CD14-positive monocyte (primary cell): ENCODE measurements around the gene CHRM4. TPM values are rescaled to one million over a fixed set of nuclear protein-coding genes. Genes with fewer than 3 reads are reported as not detected.

Experiments used
- DNase-seq, 3 donors: peaks; one replicate each; pipeline ENCODE4 v3.0.0-alpha.2; 2011 to 2022
- H2AFZ ChIP-seq: 2 replicates; pipeline ENCODE4 v1.6.0; 2012; ENCODE audit warnings: mild to moderate bottlenecking, low read depth, low read length, inconsistent platforms; ENCODE audit not compliant: insufficient read depth, poor library complexity, severe bottlenecking
- H3K27ac ChIP-seq, 2 donors: 1 replicate in 1 of 2; 2 replicates in 1 of 2; pipeline ENCODE4 v1.5.1; 2012 to 2013; ENCODE audit warnings: low read length in 2 of 2, control low read depth in 1 of 2, inconsistent platforms in 1 of 2, low read depth in 1 of 2, mild to moderate bottlenecking in 1 of 2
- H3K27me3 ChIP-seq, 2 donors: one replicate each; pipeline versions ENCODE4 v1.6.0 to v1.6.1; 2011 to 2013; ENCODE audit warnings: low read length in 2 of 2; ENCODE audit not compliant: control insufficient read depth in 2 of 2, insufficient read depth in 2 of 2
- H3K36me3 ChIP-seq, 2 donors: replicated peaks in 1 of 2; 1 replicate in 1 of 2; 2 replicates in 1 of 2; pipeline versions ENCODE4 v1.5.1 to v1.6.1; 2012 to 2013; ENCODE audit warnings: low read length in 2 of 2, control low read depth in 1 of 2, inconsistent platforms in 1 of 2, mild to moderate bottlenecking in 1 of 2; ENCODE audit not compliant: insufficient read depth in 2 of 2, control insufficient read depth in 1 of 2
- H3K4me1 ChIP-seq, 2 donors: 1 replicate in 1 of 2; 2 replicates in 1 of 2; pipeline versions ENCODE4 v1.5.1 to v1.6.1; 2012 to 2013; ENCODE audit warnings: low read length in 2 of 2, control low read depth in 1 of 2, inconsistent platforms in 1 of 2, mild to moderate bottlenecking in 1 of 2, moderate library complexity in 1 of 2; ENCODE audit not compliant: insufficient read depth in 2 of 2, control insufficient read depth in 1 of 2
- H3K4me2 ChIP-seq: replicated peaks from 2 replicates; pipeline ENCODE3; 2012; ENCODE audit warnings: low read length, moderate library complexity, mild to moderate bottlenecking; ENCODE audit not compliant: poor library complexity, severe bottlenecking; ENCODE audit errors: extremely low read depth
- H3K4me3 ChIP-seq, 3 experiments: fragments of 200-600 bp in 1 of 3; sonication (generic) in 1 of 3; replicated peaks in 1 of 3; 1 replicate in 2 of 3; 2 replicates in 1 of 3; pipeline ENCODE4 v1.5.1; 2011 to 2013; ENCODE audit warnings: low read length in 3 of 3, mild to moderate bottlenecking in 3 of 3, control low read depth in 2 of 3, low read depth in 2 of 3, inconsistent platforms in 1 of 3, moderate library complexity in 1 of 3
- H3K79me2 ChIP-seq: 2 replicates; pipeline ENCODE4 v1.6.0; 2012; ENCODE audit warnings: mild to moderate bottlenecking, control low read depth, inconsistent platforms, low read length, moderate library complexity; ENCODE audit not compliant: insufficient read depth
- H3K9ac ChIP-seq: 2 replicates; pipeline ENCODE4 v1.6.0; 2017; ENCODE audit warnings: low read length, mild to moderate bottlenecking; ENCODE audit not compliant: insufficient read depth, poor library complexity, severe bottlenecking
- H3K9me3 ChIP-seq, 2 donors: replicated peaks in 1 of 2; 1 replicate in 1 of 2; 2 replicates in 1 of 2; pipeline versions ENCODE4 v1.5.1 to v1.6.1; 2012 to 2013; ENCODE audit warnings: low read length in 2 of 2, control low read depth in 1 of 2; ENCODE audit not compliant: control insufficient read depth in 1 of 2, insufficient read depth in 1 of 2
- H4K20me1 ChIP-seq: 2 replicates; pipeline ENCODE4 v1.6.0; 2012; ENCODE audit warnings: mild to moderate bottlenecking, low read length, control low read depth, moderate library complexity; ENCODE audit not compliant: insufficient read depth
- H3K27ac Mint-ChIP-seq, 7 donors: one replicate each; pipeline ENCODE4 v1.8.0; 2020; ENCODE audit warnings: mild to moderate bottlenecking in 7 of 7, mixed read lengths in 7 of 7, moderate library complexity in 6 of 7, inconsistent platforms in 2 of 7
- H3K27me3 Mint-ChIP-seq, 3 donors: one replicate each; pipeline ENCODE4 v1.8.0; 2021 to 2022; ENCODE audit warnings: low read depth in 3 of 3, mild to moderate bottlenecking in 3 of 3, mixed read lengths in 3 of 3, moderate library complexity in 3 of 3, inconsistent platforms in 1 of 3
- H3K36me3 Mint-ChIP-seq, 2 donors: one replicate each; pipeline ENCODE4 v1.8.0; 2020; ENCODE audit warnings: mixed read lengths in 2 of 2, inconsistent platforms in 1 of 2, mild to moderate bottlenecking in 1 of 2
- H3K4me1 Mint-ChIP-seq: one replicate; pipeline ENCODE4 v1.8.0; 2020; ENCODE audit warnings: mild to moderate bottlenecking, mixed read lengths
- H3K4me3 Mint-ChIP-seq, 2 donors: one replicate each; pipeline ENCODE4 v1.8.0; 2020; ENCODE audit warnings: mild to moderate bottlenecking in 2 of 2, mixed read lengths in 2 of 2, moderate library complexity in 1 of 2
- H3K9me3 Mint-ChIP-seq, 7 donors: one replicate each; pipeline ENCODE4 v1.8.0; 2020 to 2022; ENCODE audit warnings: mixed read lengths in 7 of 7, mild to moderate bottlenecking in 6 of 7, moderate library complexity in 6 of 7, inconsistent platforms in 2 of 7
- WGBS: methylation state at CpG from one replicate; pipeline ENCODE4 v1.1.5; 2013; ENCODE audit warnings: missing lambda C conversion rate; ENCODE audit not compliant: insufficient coverage; 5-methylcytosine and 5-hydroxymethylcytosine counted together
- intact Hi-C, 2 donors: fragments of 100-400 bp; cut with micrococcal nuclease; formaldehyde crosslinking; loops; one replicate each; pipeline versions ENCODE4 v1.15.0 to v1.15.1; 2023
- polyA plus RNA-seq, 3 donors: library from polyadenylated mRNA; depleted of rRNA in 1 of 3; unstranded in 2 of 3; stranded (reverse) in 1 of 3; fragments of 300-500 nt in 2 of 3; fragments of >200 nt in 1 of 3; fragmentation: Illumina TruSeq in 2 of 3; gene quantifications; 1 replicate in 2 of 3; 2 replicates in 1 of 3; pipeline ENCODE4 v1.2.3, GENCODE V29; 2012 to 2021
- TF ChIP-seq, protein P1 (sequence below): fragments of 200-600 bp; IDR thresholded peaks from one replicate; pipeline ENCODE4 v1.8.0; 2022; ENCODE audit warnings: antibody characterized with exemption, mild to moderate bottlenecking

Gene CHRM4
- polyA plus RNA-seq, 3 donors, result 0.15 to 0.57 TPM; not detected in 1

- Mint-ChIP-seq H3K27ac (peak overlapping the region in 5 of 7 donors; percentile 9 to 75 (median 42)), H3K27me3 (peaks cover 13 to 37% (median 27%) of the 10 kb centered on the region in 3 donors)
- peaks cover 34 to 55% of the 10 kb centered on the region in 2 donors for H3K4me1 ChIP-seq
Observed at GRCh38 chr11:46378296-46378695, 13.3 kb downstream of the CHRM4 start.

GRCh38 chr11:46377831-46378230 is 13.7 kb downstream of the CHRM4 start:
- WGBS, result 97% methylated on average over 5 of the region's 5 CpGs
- DNase-seq, result no peak
- peaks cover 35% of the 10 kb centered on the region for H3K4me1 Mint-ChIP-seq
- H3K27ac Mint-ChIP-seq, result peak overlapping the region in 5 of 7 donors; percentile 40 to 70 (median 50)
- TF ChIP-seq, protein P1, sequence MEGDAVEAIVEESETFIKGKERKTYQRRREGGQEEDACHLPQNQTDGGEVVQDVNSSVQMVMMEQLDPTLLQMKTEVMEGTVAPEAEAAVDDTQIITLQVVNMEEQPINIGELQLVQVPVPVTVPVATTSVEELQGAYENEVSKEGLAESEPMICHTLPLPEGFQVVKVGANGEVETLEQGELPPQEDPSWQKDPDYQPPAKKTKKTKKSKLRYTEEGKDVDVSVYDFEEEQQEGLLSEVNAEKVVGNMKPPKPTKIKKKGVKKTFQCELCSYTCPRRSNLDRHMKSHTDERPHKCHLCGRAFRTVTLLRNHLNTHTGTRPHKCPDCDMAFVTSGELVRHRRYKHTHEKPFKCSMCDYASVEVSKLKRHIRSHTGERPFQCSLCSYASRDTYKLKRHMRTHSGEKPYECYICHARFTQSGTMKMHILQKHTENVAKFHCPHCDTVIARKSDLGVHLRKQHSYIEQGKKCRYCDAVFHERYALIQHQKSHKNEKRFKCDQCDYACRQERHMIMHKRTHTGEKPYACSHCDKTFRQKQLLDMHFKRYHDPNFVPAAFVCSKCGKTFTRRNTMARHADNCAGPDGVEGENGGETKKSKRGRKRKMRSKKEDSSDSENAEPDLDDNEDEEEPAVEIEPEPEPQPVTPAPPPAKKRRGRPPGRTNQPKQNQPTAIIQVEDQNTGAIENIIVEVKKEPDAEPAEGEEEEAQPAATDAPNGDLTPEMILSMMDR, result no peak
- peaks cover 10 to 17% of the 10 kb centered on the region in 2 donors for H3K27me3 ChIP-seq
- H2AFZ ChIP-seq, result no peak overlapping the region
- peaks cover 7% of the 10 kb centered on the region for H3K79me2 ChIP-seq
- H3K36me3 Mint-ChIP-seq, result peaks cover 47 to 56% of the 10 kb centered on the region in 2 donors
- H3K36me3 ChIP-seq, result peaks cover 58 to 59% of the 10 kb centered on the region in 2 donors
- H3K27me3 Mint-ChIP-seq, result peaks cover 8 to 32% (median 23%) of the 10 kb centered on the region in 3 donors
- H3K4me2 ChIP-seq, result no peak overlapping the region
- H3K4me1 ChIP-seq, result peaks cover 34 to 55% of the 10 kb centered on the region in 2 donors
- peaks cover 95% of the 10 kb centered on the region for H4K20me1 ChIP-seq
- no peak overlapping the region for H3K4me3 Mint-ChIP-seq
- peaks cover 0 to 15% (median 0%) of the 10 kb centered on the region in 7 donors for H3K9me3 Mint-ChIP-seq
- H3K4me3 ChIP-seq, result no peak overlapping the region
- peak overlapping the region; percentile 30 to 70 for H3K27ac ChIP-seq
- H3K9me3 ChIP-seq, result peaks cover 0 to 6% of the 10 kb centered on the region in 2 donors
- H3K9ac ChIP-seq, result no peak overlapping the region
- intact Hi-C loops, result no loop called here

More at GRCh38 chr11:46378296-46378695, 13.3 kb downstream of the CHRM4 start:
- Histone ChIP-seq H4K20me1 (peaks cover 94% of the 10 kb centered on the region), H3K27ac (peak overlapping the region; percentile 30 to 70), H2AFZ (no peak overlapping the region), H3K79me2 (peaks cover 7% of the 10 kb centered on the region), H3K9ac (peak overlapping the region; percentile 0), H3K4me2 (no peak overlapping the region), H3K27me3 (peaks cover 15 to 22% of the 10 kb centered on the region in 2 donors), H3K36me3 (peaks cover 53 to 55% of the 10 kb centered on the region in 2 donors), H3K4me3 (no peak overlapping the region), H3K9me3 (peaks cover 0 to 6% of the 10 kb centered on the region in 2 donors)
- no peak for DNase-seq
- Mint-ChIP-seq H3K4me1 (peaks cover 35% of the 10 kb centered on the region), H3K36me3 (peaks cover 44 to 51% of the 10 kb centered on the region in 2 donors), H3K9me3 (peaks cover 0 to 15% (median 0%) of the 10 kb centered on the region in 7 donors), H3K4me3 (no peak overlapping the region)
- TF ChIP-seq, protein P1, result no peak
- intact Hi-C loops, result no loop called here
- WGBS, result 91% methylated on average over 9 of the region's 10 CpGs
